HFF-Myc (cell line): ENCODE measurements around the gene SLC2A8.

Source experiments
- DNase-seq: peaks from one replicate; pipeline ENCODE4 v3.0.0-alpha.2; 2011; ENCODE audit warnings: low read depth; ENCODE audit errors: extremely low read depth
- H3K4me3 ChIP-seq: replicated peaks from 2 replicates; pipeline ENCODE4 v1.5.1; 2011; ENCODE audit warnings: low read depth, mild to moderate bottlenecking, control low read depth, low read length
- TF ChIP-seq, protein P1 (sequence below): IDR thresholded peaks from 2 replicates; pipeline ENCODE4 v1.5.1; 2012; ENCODE audit warnings: mild to moderate bottlenecking, low read depth, low read length, control low read depth; ENCODE audit errors: missing control alignments

SLC2A8 gene

DNA sequence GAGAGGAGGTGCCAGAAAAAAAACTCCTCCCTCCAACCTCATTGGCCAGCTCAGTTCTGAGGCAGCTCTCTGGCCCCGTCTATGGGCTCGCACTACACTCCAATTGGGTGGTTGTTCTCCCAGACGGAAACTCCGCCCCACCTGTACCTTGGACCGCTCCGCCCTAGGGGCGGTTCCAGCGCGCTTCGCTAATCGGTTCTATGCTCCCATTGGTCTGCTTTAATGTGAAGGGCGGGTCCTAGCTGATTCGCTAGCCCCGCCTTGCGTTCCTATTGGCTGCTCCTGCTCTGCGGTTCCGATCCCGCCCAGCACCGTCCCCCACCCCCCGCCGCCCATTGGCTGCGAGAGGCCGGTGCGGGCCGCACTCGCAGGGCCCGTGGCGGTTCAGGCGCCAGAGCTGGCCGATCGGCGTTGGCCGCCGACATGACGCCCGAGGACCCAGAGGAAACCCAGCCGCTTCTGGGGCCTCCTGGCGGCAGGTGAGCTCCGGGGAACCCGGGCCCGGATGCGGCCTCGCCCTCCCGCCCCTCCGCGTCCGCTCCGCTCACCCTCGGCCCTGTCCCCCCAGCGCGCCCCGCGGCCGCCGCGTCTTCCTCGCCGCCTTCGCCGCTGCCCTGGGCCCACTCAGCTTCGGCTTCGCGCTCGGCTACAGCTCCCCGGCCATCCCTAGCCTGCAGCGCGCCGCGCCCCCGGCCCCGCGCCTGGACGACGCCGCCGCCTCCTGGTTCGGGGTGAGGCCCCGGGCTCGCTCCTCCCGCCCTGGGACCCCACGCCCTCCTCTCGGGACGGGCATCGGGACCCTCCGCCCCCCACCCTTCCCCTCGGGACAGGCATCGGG lies at the start of gene SLC2A8:
SLC2A8 (plus strand) TSS at position 362 of the 838 bp plus-strand sequence; CDS start at position 424, 62 bp downstream.
- peak; percentile 95 for DNase-seq
- TF ChIP-seq, protein P1, sequence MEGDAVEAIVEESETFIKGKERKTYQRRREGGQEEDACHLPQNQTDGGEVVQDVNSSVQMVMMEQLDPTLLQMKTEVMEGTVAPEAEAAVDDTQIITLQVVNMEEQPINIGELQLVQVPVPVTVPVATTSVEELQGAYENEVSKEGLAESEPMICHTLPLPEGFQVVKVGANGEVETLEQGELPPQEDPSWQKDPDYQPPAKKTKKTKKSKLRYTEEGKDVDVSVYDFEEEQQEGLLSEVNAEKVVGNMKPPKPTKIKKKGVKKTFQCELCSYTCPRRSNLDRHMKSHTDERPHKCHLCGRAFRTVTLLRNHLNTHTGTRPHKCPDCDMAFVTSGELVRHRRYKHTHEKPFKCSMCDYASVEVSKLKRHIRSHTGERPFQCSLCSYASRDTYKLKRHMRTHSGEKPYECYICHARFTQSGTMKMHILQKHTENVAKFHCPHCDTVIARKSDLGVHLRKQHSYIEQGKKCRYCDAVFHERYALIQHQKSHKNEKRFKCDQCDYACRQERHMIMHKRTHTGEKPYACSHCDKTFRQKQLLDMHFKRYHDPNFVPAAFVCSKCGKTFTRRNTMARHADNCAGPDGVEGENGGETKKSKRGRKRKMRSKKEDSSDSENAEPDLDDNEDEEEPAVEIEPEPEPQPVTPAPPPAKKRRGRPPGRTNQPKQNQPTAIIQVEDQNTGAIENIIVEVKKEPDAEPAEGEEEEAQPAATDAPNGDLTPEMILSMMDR, result no peak
- peak within 1 kb of the TSS; percentile 55 for H3K4me3 ChIP-seq

- no peak overlapping the region for H3K4me3 ChIP-seq
- TF ChIP-seq, protein P1, result peak; percentile 62
- peak; percentile 39 for DNase-seq
Observed at GRCh38 chr9:127347831-127348776, 48.9 kb upstream of the SLC2A8 start.

GRCh38 chr9:127349483-127350113 lies 47.4 kb upstream of the SLC2A8 start:
- DNase-seq, result no peak
- TF ChIP-seq, protein P1, result no peak
- no peak overlapping the region for H3K4me3 ChIP-seq

GRCh38 chr9:127351182-127352166 lies 45.5 kb upstream of the SLC2A8 start:
- no peak overlapping the region for H3K4me3 ChIP-seq
- TF ChIP-seq, protein P1, result no peak
- DNase-seq, result no peak

GRCh38 chr9:127353882-127354281 lies 43.1 kb upstream of the SLC2A8 start:
- DNase-seq, result no peak
- TF ChIP-seq, protein P1, result no peak
- H3K4me3 ChIP-seq, result no peak overlapping the region
